Fibroblast of lung (primary cell): Measurements from ENCODE around the gene WSCD1.

Source experiments
- EZH2 ChIP-seq: IDR thresholded peaks from 2 replicates; pipeline ENCODE4 v1.5.1; 2012; ENCODE audit warnings: low read length, control low read depth, mild to moderate bottlenecking; ENCODE audit errors: missing control alignments
- TF ChIP-seq, protein P1 (sequence below), 2 donors: IDR thresholded peaks in 1 of 2; conservative IDR thresholded peaks in 1 of 2; 1 replicate in 1 of 2; 2 replicates in 1 of 2; pipeline ENCODE4 v1.5.1; 2011 to 2012; ENCODE audit warnings: low read length in 2 of 2, control low read depth in 1 of 2, inconsistent platforms in 1 of 2, low read depth in 1 of 2, mild to moderate bottlenecking in 1 of 2

GRCh38 chr17:6173653-6174052 lies 103.5 kb downstream of the WSCD1 start:
- TF ChIP-seq, protein P1, sequence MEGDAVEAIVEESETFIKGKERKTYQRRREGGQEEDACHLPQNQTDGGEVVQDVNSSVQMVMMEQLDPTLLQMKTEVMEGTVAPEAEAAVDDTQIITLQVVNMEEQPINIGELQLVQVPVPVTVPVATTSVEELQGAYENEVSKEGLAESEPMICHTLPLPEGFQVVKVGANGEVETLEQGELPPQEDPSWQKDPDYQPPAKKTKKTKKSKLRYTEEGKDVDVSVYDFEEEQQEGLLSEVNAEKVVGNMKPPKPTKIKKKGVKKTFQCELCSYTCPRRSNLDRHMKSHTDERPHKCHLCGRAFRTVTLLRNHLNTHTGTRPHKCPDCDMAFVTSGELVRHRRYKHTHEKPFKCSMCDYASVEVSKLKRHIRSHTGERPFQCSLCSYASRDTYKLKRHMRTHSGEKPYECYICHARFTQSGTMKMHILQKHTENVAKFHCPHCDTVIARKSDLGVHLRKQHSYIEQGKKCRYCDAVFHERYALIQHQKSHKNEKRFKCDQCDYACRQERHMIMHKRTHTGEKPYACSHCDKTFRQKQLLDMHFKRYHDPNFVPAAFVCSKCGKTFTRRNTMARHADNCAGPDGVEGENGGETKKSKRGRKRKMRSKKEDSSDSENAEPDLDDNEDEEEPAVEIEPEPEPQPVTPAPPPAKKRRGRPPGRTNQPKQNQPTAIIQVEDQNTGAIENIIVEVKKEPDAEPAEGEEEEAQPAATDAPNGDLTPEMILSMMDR (conservative IDR thresholded peaks at IDR 0.05 in 1 of 2, IDR thresholded peaks at IDR 0.05 in 1 of 2; ENCODE audit: low read depth in 1 of 2, low read length in 2 of 2): no peak
- TF ChIP-seq EZH2: no peak
